HG03025 (cell line): Measurements from ENCODE around the gene CEBPB.
"Not testable (repeated sequence)": the region's sequence is repeated elsewhere in the genome, so short reads cannot be mapped to it uniquely, and the experiment has no call there.

Experiments used
- ATAC-seq: cut with Tn5 transposase; IDR thresholded peaks from one replicate; pipeline ENCODE4 v1.9.1; 2021; ENCODE audit warnings: mild to moderate bottlenecking, moderate library complexity; ENCODE audit not compliant: unreplicated experiment, low FRiP score

Gene CEBPB

GRCh38 chr20:50208085-50208491 is 17.5 kb downstream of the CEBPB start:
- ATAC-seq: no peak

DNA sequence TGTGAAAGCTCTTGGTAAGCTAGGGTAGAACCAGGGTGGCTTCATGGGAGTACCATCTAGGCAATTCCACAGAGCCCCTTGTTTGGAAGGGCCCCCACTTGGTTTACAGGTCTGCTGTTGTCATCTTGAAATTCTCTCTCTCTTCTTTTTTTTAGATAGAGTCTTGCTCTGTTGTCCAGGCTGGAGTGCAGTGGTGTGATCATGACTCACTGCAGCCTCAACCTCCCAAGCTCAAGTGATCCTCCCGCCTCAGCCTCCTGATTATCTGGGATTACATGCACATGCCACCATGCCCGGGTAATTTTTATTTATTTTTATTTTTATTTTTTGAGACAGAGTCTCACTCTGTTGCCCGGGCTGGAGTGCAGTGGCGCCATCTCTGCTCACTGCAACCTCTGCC is 18.2 kb downstream of the CEBPB start:
- ATAC-seq: not testable (repeated sequence)

- ATAC-seq: no peak
Measured at GRCh38 chr20:50210066-50210619, 19.5 kb downstream of the CEBPB start.

- no peak for ATAC-seq
Measured at GRCh38 chr20:50211091-50211490, 20.5 kb downstream of the CEBPB start.

GRCh38 chr20:50213531-50214106 is 23.0 kb downstream of the CEBPB start:
- no peak for ATAC-seq

- ATAC-seq: no peak
Measured at GRCh38 chr20:50214226-50215024, 23.8 kb downstream of the CEBPB start.

DNA sequence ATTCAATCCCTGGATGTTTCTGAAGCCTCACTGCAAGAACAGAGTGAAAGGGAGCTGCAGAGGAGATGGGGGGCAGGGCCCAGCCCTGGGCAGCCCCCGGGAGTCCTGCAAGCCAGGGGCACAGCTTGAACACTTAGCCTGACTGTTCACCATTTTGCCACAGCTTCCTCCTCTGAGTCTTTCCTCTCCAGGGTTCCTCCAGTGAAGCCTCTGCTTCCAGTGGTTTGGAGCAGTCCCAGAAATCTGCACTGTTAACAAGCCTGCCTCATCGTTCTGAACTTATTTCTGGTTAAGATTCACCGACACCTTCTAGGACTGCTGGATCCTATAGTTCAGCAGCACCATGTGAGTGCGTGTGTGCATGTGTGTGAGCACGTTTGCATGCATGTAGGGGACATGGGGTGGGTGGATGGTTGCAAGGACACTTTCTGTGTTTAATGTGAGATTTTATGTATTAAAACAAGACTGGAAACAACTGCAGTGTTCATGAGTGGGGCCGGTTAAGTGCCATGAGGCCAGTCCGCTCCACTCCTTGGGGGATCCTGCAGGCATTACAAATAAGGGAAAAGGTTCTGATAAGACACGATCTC is 24.6 kb downstream of the CEBPB start:
- no peak for ATAC-seq

- ATAC-seq: no peak
Measured at GRCh38 chr20:50215926-50216325, 25.3 kb downstream of the CEBPB start.

GRCh38 chr20:50216543-50217206 is 26.0 kb downstream of the CEBPB start:
- ATAC-seq: no peak

DNA sequence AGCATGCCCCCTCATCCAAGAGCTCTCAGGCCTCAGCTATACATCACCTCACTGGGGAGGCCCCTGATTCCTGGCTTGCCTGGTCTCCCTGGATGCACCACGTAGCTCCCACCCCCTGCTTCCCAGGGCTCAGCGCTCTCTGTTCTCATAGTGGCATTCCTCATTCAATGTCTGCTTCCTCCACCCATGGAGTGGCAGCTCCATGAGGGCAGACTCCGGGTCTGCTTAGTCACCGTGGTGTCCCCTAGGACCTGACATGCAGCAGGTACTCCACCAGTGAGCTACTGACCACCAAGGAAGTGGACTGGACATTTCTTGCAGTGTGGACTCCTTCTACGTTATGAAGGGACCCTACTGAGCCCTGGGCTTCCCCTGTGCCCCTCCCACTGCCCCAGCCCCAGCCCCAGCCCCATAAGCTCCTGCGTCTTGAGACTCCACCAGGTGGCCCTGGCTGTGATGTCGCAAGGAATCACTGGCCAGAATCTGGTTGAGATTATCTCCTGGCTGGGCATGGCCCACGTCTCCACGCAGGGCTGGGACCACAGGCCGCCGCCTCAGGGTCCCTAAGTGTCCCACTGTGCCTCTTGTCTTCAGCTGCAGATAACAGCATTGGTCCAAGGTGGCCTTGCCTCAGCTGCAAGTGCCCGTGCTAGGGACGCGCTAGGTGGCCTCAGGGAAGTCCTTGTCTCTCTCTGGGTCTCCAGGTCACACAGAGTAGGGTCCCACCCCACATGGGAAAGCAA is 26.7 kb downstream of the CEBPB start:
- no peak for ATAC-seq

DNA sequence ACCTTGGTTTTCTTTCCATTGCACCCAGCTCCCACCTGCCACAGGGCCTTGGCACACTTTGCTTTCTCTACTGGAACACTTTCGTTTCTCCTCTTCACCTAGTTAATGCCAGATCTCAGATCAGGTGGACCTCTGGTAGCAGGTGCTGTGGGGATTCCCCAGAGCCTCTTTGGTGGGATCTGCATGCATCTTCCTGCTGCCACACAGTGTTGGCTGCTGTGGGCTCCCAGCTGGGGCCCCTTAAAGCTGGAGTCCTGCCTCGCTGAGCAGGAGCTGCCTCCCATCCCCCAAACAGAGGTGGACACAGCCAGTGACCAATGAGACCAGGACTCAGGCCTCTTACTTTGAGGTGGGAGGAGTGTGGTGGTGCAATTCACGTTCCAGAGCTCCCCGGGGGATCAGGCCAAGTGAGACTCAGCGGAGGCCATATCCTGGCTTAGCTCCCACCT is 28.4 kb downstream of the CEBPB start:
- ATAC-seq: no peak

DNA sequence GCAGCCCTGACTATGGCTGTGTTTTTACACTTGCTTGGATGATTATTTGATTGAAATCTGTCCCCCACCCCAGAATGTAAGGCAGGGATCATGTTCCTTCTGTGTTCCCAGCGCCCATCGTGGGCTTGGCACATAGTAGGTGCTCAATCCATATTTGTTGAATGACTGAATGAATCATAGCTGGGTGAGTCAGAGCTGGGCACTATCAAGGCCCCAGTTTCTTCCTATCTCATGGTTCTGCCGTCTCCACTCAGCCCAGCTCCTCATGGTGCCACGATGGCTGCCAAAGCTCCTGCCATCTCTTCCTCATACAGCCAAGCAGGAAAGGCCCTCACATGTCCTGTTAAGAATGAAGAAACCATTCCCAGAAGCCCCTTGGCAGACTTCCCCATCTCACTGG is 29.0 kb downstream of the CEBPB start:
- ATAC-seq: no peak

- no peak for ATAC-seq
Measured at GRCh38 chr20:50220093-50220893, 29.7 kb downstream of the CEBPB start.

DNA sequence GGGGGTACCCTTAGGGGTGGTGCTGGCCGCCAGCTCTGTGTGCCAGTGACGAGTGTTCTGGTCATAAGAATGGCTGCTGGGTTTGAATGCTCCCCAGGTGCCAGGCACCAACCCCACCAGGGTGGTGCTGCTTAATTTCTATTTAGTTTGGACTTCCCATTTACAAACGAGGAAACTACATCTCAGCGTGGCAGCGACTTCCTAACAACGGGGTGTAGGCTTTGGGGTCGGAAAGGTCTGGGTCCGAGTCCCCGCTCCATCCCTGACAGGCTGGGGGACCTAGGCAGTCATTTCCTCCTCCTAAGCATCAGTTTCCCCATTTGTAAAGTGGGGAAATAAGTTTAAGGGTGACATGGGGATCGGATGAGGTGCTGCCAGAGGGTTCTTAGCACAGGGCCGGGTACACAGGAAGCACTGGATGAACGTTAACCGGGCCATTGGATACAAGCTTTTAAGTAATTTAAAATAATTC is 30.3 kb downstream of the CEBPB start:
- ATAC-seq: no peak

- no peak for ATAC-seq
Measured at GRCh38 chr20:50221501-50222308, 31.1 kb downstream of the CEBPB start.

GRCh38 chr20:50222309-50223038 is 31.8 kb downstream of the CEBPB start:
- no peak for ATAC-seq

DNA sequence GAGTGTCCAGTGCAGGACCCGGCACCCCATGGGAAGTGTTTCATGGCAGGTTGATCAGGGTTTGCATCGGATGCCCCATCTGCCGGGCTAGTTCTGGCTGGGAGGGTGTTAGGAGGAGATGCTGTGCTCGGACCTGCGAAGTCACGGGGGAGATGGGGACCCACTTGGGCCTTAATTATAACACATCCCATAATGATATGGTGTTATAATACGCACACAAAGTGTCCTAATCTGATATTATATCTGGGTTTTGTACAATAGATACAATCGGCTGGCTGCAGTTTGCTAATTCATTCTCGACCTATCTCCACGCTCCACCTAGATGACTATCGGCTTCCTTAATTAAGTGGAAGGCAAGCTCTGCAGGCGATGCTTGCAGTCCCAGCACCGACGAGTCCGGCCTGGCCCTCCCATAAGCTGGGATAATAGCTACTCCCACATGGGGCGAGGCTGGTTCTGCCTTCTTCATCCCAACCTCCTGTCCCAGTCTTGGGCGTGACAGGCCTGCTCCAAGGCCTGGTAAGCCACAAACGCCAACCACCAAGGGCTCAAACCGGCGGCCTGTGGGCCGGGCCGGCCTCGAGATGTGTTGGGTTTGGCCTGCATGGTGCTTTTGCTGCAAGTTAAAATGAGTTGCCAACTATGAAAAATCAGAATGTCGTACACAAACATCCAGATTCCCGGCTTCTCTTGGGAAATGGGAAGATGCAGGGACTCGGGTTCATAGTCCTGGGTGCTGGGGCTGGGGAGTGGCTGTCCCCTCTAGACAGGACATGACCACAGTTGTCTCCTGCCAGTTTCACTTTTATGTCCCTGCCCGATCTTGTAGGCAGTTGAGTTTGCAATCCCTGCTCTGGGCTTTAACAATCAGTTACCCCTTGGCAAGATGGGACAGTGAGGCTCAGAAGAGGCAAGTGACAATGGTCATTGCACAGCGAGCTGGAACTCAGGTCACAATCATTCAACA is 32.7 kb downstream of the CEBPB start:
- no peak for ATAC-seq
